ENCODE measurements around the gene FAM20C.

The FAM20C gene

GRCh38 chr7:214410-215212, 22.2 kb downstream of the FAM20C start:
- TF ChIP-seq, protein P1, sequence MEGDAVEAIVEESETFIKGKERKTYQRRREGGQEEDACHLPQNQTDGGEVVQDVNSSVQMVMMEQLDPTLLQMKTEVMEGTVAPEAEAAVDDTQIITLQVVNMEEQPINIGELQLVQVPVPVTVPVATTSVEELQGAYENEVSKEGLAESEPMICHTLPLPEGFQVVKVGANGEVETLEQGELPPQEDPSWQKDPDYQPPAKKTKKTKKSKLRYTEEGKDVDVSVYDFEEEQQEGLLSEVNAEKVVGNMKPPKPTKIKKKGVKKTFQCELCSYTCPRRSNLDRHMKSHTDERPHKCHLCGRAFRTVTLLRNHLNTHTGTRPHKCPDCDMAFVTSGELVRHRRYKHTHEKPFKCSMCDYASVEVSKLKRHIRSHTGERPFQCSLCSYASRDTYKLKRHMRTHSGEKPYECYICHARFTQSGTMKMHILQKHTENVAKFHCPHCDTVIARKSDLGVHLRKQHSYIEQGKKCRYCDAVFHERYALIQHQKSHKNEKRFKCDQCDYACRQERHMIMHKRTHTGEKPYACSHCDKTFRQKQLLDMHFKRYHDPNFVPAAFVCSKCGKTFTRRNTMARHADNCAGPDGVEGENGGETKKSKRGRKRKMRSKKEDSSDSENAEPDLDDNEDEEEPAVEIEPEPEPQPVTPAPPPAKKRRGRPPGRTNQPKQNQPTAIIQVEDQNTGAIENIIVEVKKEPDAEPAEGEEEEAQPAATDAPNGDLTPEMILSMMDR (IDR thresholded peaks at IDR 0.05): no peak
- no peak for TF ChIP-seq ZFX (IDR thresholded peaks at IDR 0.05; ENCODE audit: borderline replicate concordance)
- H3K27ac ChIP-seq: no peak overlapping the region

GRCh38 chr7:216360-217300, 24.3 kb downstream of the FAM20C start:
- H3K27ac ChIP-seq: no peak overlapping the region
- TF ChIP-seq, protein P1 (IDR thresholded peaks at IDR 0.05): no peak
- no peak for TF ChIP-seq ZFX (IDR thresholded peaks at IDR 0.05; ENCODE audit: borderline replicate concordance)

DNA sequence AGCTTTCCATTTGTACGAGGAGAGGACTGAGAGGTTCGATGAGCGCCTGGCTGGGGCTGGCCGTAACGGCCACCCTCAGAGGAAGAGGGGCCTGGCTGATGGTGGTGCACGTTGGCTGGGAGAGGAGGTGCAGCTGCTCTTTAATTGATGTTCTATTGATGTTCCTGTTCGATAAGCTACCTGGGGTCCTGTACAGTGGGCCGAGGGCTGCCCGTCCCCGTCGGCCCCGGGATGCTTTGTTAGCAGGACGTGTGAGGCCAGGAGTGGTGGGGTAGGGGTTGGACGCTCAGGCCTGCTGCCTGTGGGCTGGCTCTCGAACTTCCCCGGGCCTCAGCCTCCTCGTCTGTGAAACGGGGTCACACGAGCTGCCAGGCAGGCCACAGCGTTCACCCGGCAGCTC, 25.4 kb downstream of the FAM20C start:
- no peak for TF ChIP-seq ZFX (IDR thresholded peaks at IDR 0.05; ENCODE audit: borderline replicate concordance)
- TF ChIP-seq, protein P1 (IDR thresholded peaks at IDR 0.05): no peak
- H3K27ac ChIP-seq: no peak overlapping the region

GRCh38 chr7:218316-218715, 25.9 kb downstream of the FAM20C start:
- TF ChIP-seq, protein P1 (IDR thresholded peaks at IDR 0.05): no peak
- no peak for TF ChIP-seq ZFX (IDR thresholded peaks at IDR 0.05; ENCODE audit: borderline replicate concordance)
- no peak overlapping the region for H3K27ac ChIP-seq

GRCh38 chr7:218896-219580, 26.7 kb downstream of the FAM20C start:
- TF ChIP-seq ZFX (IDR thresholded peaks at IDR 0.05; ENCODE audit: borderline replicate concordance): no peak
- TF ChIP-seq, protein P1 (IDR thresholded peaks at IDR 0.05): no peak
- H3K27ac ChIP-seq: no peak overlapping the region

DNA sequence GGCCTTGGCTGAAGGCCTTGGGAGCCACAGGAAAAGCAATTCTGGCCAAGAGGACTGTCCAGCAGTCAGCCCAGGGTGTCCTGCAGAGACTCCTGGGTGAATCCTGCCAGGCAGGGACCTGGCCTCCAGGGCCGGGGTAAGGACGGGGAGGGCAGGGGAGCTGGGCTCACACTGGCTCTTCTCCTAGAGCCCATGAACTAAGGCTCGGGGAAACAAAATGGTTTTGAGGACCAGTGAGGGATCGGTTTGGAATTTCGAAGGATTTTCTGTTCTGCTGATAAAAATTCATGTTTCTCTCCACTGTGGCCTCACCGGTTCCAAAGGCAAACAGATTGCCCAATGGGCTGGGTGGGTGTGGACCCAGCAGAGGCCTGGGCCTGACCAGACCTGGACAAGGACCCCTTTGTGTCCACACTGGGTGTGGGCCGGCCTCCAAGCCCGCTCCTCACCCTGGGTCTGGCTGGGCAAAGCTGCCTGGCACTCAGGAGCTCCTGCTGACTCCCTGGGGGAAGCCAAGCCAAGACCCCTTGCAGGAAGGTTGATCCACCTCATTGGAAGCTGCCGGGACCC, 27.3 kb downstream of the FAM20C start:
- TF ChIP-seq, protein P1 (IDR thresholded peaks at IDR 0.05): no peak
- TF ChIP-seq ZFX (IDR thresholded peaks at IDR 0.05; ENCODE audit: borderline replicate concordance): no peak
- no peak overlapping the region for H3K27ac ChIP-seq

Data from 22Rv1 (cell line).